Testis (tissue), 2 donors: ENCODE measurements around the gene C1RL.

Experiments used
- CTCF ChIP-seq, 3 experiments: fragments of 450-650 bp in 2 of 3; fragments of 200-600 bp in 1 of 3; sonication (generic) in 1 of 3; IDR thresholded peaks; one replicate each; pipeline ENCODE4 v1.5.1; 2016 to 2019; ENCODE audit warnings: antibody characterized with exemption in 3 of 3, mild to moderate bottlenecking in 2 of 3, moderate library complexity in 1 of 3
- POLR2A ChIP-seq: fragments of 450-650 bp; IDR thresholded peaks from one replicate; pipeline ENCODE4 v1.6.1; 2017; ENCODE audit warnings: antibody characterized with exemption, mild to moderate bottlenecking, moderate library complexity

- no peak for TF ChIP-seq POLR2A
- TF ChIP-seq CTCF (IDR thresholded peaks at IDR 0.05), result no peak
Measured at GRCh38 chr12:7128681-7129286, 19.8 kb upstream of the C1RL start, which contains the start of gene RBP5.
